HUES6 (cell line): ENCODE results near the gene PUS1.
A peak's percentile ranks its signal among the peaks of the same experiment; 100 is the strongest.

ENCODE experiments used
- H3K27ac ChIP-seq: 2 replicates; pipeline ENCODE4 v1.7.0; 2013; ENCODE audit warnings: low read depth, mild to moderate bottlenecking, low read length, inconsistent platforms
- H3K27me3 ChIP-seq: 2 replicates; pipeline ENCODE4 v1.6.1; 2013; ENCODE audit warnings: low read length; ENCODE audit not compliant: control insufficient read depth, insufficient read depth
- H3K36me3 ChIP-seq: 2 replicates; pipeline ENCODE4 v1.6.1; 2013; ENCODE audit warnings: low read length; ENCODE audit not compliant: control insufficient read depth, insufficient read depth
- H3K4me1 ChIP-seq: 2 replicates; pipeline ENCODE4 v1.6.1; 2013; ENCODE audit warnings: low read length; ENCODE audit not compliant: control insufficient read depth, insufficient read depth
- H3K4me3 ChIP-seq: 2 replicates; pipeline ENCODE4 v1.5.1; 2013; ENCODE audit warnings: low read depth, low read length
- H3K9ac ChIP-seq: one replicate; pipeline ENCODE4 v1.6.1; 2013; ENCODE audit warnings: mild to moderate bottlenecking, low read length
- H3K9me3 ChIP-seq: 2 replicates; pipeline ENCODE4 v1.6.1; 2013; ENCODE audit warnings: low read depth, low read length; ENCODE audit not compliant: control insufficient read depth, insufficient read depth

The PUS1 gene

GRCh38 chr12:131911028-131911650, 17.9 kb upstream of the PUS1 start:
- H3K9ac ChIP-seq, result no peak overlapping the region
- H3K4me3 ChIP-seq, result no peak overlapping the region
- H3K27ac ChIP-seq, result no peak overlapping the region
- no peaks in the 10 kb centered on the region for H3K9me3 ChIP-seq
- no peaks in the 10 kb centered on the region for H3K27me3 ChIP-seq
- H3K36me3 ChIP-seq, result peaks cover 82% of the 10 kb centered on the region
- no peaks in the 10 kb centered on the region for H3K4me1 ChIP-seq

DNA sequence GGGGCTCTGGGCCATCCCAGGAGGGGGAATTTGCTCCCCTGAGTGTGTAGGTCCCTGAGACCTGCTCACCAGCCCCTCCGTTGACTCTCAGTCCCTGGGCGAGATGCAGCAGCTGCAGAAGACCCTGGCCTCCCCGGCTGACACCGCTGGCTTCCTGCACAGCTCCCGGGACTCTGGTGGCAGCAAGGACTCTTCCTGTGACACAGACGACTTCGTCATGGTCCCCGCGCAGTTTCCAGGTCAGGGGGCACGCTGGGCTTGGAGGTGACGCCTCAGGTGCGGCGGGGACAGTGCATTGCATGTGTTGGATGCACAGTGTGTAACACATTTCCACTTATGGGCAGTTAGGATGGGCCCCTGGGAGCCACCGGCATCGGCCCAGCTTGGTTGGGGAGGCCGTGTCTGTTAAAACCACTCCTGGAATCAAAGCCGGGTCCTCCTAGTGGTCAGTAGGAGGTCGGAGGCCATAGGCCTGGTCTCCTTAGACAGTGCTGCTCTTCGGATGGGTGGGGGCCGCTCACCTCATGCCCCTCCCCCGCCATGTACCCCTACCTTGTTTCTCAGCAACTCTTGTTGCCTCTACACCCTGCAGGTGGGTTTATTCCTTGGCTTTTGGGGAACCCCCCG, 17.1 kb upstream of the PUS1 start:
- peak overlapping the region; percentile 19; the same call in 1 of the 2 replicates for H3K27ac ChIP-seq
- no peaks in the 10 kb centered on the region for H3K4me1 ChIP-seq
- H3K4me3 ChIP-seq, result no peak overlapping the region
- no peaks in the 10 kb centered on the region for H3K27me3 ChIP-seq
- H3K9me3 ChIP-seq, result no peaks in the 10 kb centered on the region
- no peak overlapping the region for H3K9ac ChIP-seq
- H3K36me3 ChIP-seq, result peaks cover 82% of the 10 kb centered on the region

GRCh38 chr12:131912518-131913274, 16.4 kb upstream of the PUS1 start:
- no peak overlapping the region for H3K4me3 ChIP-seq
- no peak overlapping the region for H3K9ac ChIP-seq
- no peaks in the 10 kb centered on the region for H3K4me1 ChIP-seq
- no peaks in the 10 kb centered on the region for H3K9me3 ChIP-seq
- peaks cover 79% of the 10 kb centered on the region for H3K36me3 ChIP-seq
- no peaks in the 10 kb centered on the region for H3K27me3 ChIP-seq
- peak overlapping the region; percentile 19; the same call in 1 of the 2 replicates for H3K27ac ChIP-seq

DNA sequence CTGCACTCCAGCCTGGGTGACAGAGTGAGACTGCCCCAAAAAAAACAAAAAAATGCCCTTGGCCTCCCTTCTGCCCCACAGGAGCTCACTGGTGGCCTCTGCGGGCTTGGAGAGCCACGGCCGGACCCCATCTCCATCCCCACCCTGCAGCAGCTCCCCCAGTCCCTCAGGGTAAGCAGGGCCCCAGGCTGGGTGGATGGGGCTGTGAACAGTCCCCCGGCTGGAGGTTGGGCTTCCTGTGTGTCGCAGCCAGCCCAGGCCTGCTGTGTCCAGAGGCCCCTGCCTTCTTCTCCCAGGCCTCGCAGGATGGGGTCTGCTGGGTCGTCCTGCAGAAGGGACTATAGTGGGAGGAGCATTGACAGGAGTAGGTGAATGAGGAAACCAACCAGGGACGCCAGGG, 15.4 kb upstream of the PUS1 start:
- Histone ChIP-seq H3K4me1 (no peaks in the 10 kb centered on the region), H3K9me3 (no peaks in the 10 kb centered on the region), H3K27me3 (no peaks in the 10 kb centered on the region), H3K9ac (no peak overlapping the region), H3K36me3 (peaks cover 74% of the 10 kb centered on the region), H3K4me3 (no peak overlapping the region), H3K27ac (no peak overlapping the region)

GRCh38 chr12:131914179-131914702, 14.8 kb upstream of the PUS1 start:
- Histone ChIP-seq H3K27me3 (no peaks in the 10 kb centered on the region), H3K36me3 (peaks cover 74% of the 10 kb centered on the region)

DNA sequence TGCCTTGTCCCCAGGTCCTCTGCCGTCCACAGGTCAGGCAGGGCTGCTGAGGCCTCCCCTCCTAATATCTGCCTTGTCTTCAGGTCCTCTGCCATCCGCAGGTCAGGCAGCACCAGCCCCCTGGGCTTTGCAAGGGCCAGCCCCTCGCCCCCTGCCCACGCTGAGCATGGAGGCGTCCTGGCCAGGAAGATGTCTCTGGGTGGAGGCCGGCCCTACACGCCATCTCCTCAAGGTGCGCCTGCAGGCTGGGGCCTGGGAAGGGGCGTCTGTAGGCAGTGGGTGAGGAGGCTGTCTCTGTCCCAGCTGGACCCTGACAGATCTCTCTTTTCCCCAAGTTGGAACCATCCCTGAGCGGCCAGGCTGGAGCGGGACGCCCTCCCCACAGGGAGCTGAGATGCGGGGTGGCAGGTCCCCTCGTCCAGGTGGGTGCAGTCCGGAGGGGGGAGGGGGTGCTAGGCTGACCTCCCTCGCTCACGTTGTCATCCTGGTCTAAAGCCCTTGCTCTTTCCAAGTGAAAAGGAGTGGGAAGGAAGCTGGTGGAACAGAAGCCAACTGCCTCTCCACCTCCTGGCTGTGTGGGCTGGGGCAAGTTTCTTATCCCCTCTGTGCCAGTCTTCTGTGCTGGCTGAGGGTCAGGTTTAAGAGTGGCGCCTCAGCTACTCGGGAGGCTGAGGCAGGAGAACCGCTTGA, 13.9 kb upstream of the PUS1 start:
- H3K27me3 ChIP-seq, result no peaks in the 10 kb centered on the region
- no peaks in the 10 kb centered on the region for H3K9me3 ChIP-seq
- H3K36me3 ChIP-seq, result peaks cover 76% of the 10 kb centered on the region
- H3K4me1 ChIP-seq, result no peaks in the 10 kb centered on the region
- H3K27ac ChIP-seq, result peak overlapping the region; percentile 26; the same call in 1 of the 2 replicates
- no peak overlapping the region for H3K4me3 ChIP-seq
- H3K9ac ChIP-seq, result no peak overlapping the region

More at GRCh38 chr12:131914179-131914702, 14.8 kb upstream of the PUS1 start:
- Histone ChIP-seq H3K27ac (no peak overlapping the region), H3K9me3 (no peaks in the 10 kb centered on the region), H3K4me3 (no peak overlapping the region), H3K4me1 (no peaks in the 10 kb centered on the region), H3K9ac (no peak overlapping the region)

GRCh38 chr12:131915823-131916222, 13.3 kb upstream of the PUS1 start:
- peak overlapping the region; percentile 26; the same call in 1 of the 2 replicates for H3K27ac ChIP-seq
- H3K27me3 ChIP-seq, result no peaks in the 10 kb centered on the region
- no peak overlapping the region for H3K9ac ChIP-seq
- no peaks in the 10 kb centered on the region for H3K9me3 ChIP-seq
- no peaks in the 10 kb centered on the region for H3K4me1 ChIP-seq
- H3K36me3 ChIP-seq, result peaks cover 76% of the 10 kb centered on the region
- H3K4me3 ChIP-seq, result no peak overlapping the region

- Histone ChIP-seq H3K9ac (no peak overlapping the region), H3K27me3 (no peaks in the 10 kb centered on the region)
Observed at GRCh38 chr12:131916306-131917138, 12.6 kb upstream of the PUS1 start.

DNA sequence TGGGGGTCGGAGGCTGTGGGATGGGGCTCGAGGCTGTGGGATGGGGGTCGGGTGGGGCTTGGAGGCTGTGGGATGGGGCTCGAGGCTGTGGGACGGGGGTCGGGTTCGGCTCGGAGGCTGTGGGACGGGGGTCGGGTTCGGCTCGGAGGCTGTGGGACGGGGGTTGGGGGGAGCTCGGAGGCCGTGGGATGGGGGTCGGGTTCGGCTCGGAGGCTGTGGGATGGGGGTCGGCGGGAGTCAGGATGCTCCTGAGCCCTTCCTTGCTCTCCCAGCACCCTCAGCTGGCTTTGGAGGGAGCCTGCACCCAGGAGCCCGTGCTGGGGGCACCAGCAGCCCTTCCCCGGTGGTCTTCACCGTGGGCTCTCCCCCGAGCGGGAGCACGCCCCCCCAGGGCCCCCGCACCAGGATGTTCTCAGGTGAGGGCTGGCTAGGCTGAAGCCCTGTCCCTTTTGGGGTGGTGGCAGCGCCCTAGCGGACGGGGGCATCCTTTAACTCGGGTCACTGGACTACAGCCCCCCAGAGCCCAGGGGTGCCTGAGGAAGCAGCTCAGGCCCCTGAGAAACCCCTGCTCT, 11.9 kb upstream of the PUS1 start:
- H3K4me3 ChIP-seq, result no peak overlapping the region
- no peaks in the 10 kb centered on the region for H3K9me3 ChIP-seq
- H3K27me3 ChIP-seq, result no peaks in the 10 kb centered on the region
- H3K4me1 ChIP-seq, result no peaks in the 10 kb centered on the region
- H3K9ac ChIP-seq, result no peak overlapping the region
- peaks cover 75% of the 10 kb centered on the region for H3K36me3 ChIP-seq
- no peak overlapping the region for H3K27ac ChIP-seq

More at GRCh38 chr12:131916306-131917138, 12.6 kb upstream of the PUS1 start:
- H3K27ac ChIP-seq, result no peak overlapping the region
- H3K9me3 ChIP-seq, result no peaks in the 10 kb centered on the region
- no peaks in the 10 kb centered on the region for H3K4me1 ChIP-seq
- no peak overlapping the region for H3K4me3 ChIP-seq
- H3K36me3 ChIP-seq, result peaks cover 76% of the 10 kb centered on the region
